ENCODE data around the gene LEP. TPM values are rescaled to one million over a fixed set of nuclear protein-coding genes. Genes with fewer than 3 reads are reported as not detected.

The LEP gene
- total RNA-seq, 4 donors from 2014 or later: 0.27 TPM; not detected in 3

GRCh38 chr7:128253701-128254100 lies 12.6 kb downstream of the LEP start:
- no peak for TF ChIP-seq POLR2A (IDR thresholded peaks at IDR 0.05)
- no peak for TF ChIP-seq CTCF (IDR thresholded peaks at IDR 0.05)

GRCh38 chr7:128254470-128254869 lies 13.4 kb downstream of the LEP start:
- Histone ChIP-seq H3K36me3 (no peaks in the 10 kb centered on the region), H3K27me3 (no peaks in the 10 kb centered on the region), H3K27ac (no peak overlapping the region), H3K4me3 (no peak overlapping the region), H3K4me1 (no peaks in the 10 kb centered on the region), H3K9me3 (no peaks in the 10 kb centered on the region)
- TF ChIP-seq CTCF (IDR thresholded peaks at IDR 0.05) (no peak), POLR2A (IDR thresholded peaks at IDR 0.05) (no peak)
- no peak for DNase-seq

More at GRCh38 chr7:128253701-128254100, 12.6 kb downstream of the LEP start:
- H3K27ac ChIP-seq: no peak overlapping the region
- no peak for DNase-seq
- H3K4me1 ChIP-seq: no peaks in the 10 kb centered on the region
- no peaks in the 10 kb centered on the region for H3K36me3 ChIP-seq
- H3K4me3 ChIP-seq: no peak overlapping the region
- H3K27me3 ChIP-seq: no peaks in the 10 kb centered on the region
- no peaks in the 10 kb centered on the region for H3K9me3 ChIP-seq

GRCh38 chr7:128255271-128255670 lies 14.2 kb downstream of the LEP start:
- TF ChIP-seq POLR2A (IDR thresholded peaks at IDR 0.05): no peak
- TF ChIP-seq CTCF (IDR thresholded peaks at IDR 0.05): no peak
- Histone ChIP-seq H3K27ac (no peak overlapping the region), H3K9me3 (no peaks in the 10 kb centered on the region), H3K4me1 (no peaks in the 10 kb centered on the region), H3K36me3 (no peaks in the 10 kb centered on the region), H3K27me3 (no peaks in the 10 kb centered on the region), H3K4me3 (no peak overlapping the region)
- no peak for DNase-seq

GRCh38 chr7:128257458-128257857 lies 16.4 kb downstream of the LEP start:
- no peaks in the 10 kb centered on the region for H3K36me3 ChIP-seq
- TF ChIP-seq POLR2A (IDR thresholded peaks at IDR 0.05) (no peak), CTCF (IDR thresholded peaks at IDR 0.05) (no peak)
- H3K9me3 ChIP-seq: no peaks in the 10 kb centered on the region
- DNase-seq: no peak
- H3K4me3 ChIP-seq: no peak overlapping the region
- H3K27me3 ChIP-seq: no peaks in the 10 kb centered on the region
- H3K4me1 ChIP-seq: no peaks in the 10 kb centered on the region
- no peak overlapping the region for H3K27ac ChIP-seq

- Histone ChIP-seq H3K4me3 (no peak overlapping the region), H3K4me1 (peaks cover 0 to 6% (median 0%) of the 10 kb centered on the region in 4 donors), H3K9me3 (no peaks in the 10 kb centered on the region), H3K27ac (no peak overlapping the region), H3K36me3 (no peaks in the 10 kb centered on the region), H3K27me3 (no peaks in the 10 kb centered on the region)
- peak in 1 of 3 donors; percentile 51 for DNase-seq
- TF ChIP-seq POLR2A (IDR thresholded peaks at IDR 0.05) (no peak), CTCF (IDR thresholded peaks at IDR 0.05) (no peak)
Observed at GRCh38 chr7:128259131-128260061, 18.3 kb downstream of the LEP start.

Data from Peyer's patch (tissue), 4 donors.